ENCODE results near the gene LYRM4.

Gene LYRM4

DNA sequence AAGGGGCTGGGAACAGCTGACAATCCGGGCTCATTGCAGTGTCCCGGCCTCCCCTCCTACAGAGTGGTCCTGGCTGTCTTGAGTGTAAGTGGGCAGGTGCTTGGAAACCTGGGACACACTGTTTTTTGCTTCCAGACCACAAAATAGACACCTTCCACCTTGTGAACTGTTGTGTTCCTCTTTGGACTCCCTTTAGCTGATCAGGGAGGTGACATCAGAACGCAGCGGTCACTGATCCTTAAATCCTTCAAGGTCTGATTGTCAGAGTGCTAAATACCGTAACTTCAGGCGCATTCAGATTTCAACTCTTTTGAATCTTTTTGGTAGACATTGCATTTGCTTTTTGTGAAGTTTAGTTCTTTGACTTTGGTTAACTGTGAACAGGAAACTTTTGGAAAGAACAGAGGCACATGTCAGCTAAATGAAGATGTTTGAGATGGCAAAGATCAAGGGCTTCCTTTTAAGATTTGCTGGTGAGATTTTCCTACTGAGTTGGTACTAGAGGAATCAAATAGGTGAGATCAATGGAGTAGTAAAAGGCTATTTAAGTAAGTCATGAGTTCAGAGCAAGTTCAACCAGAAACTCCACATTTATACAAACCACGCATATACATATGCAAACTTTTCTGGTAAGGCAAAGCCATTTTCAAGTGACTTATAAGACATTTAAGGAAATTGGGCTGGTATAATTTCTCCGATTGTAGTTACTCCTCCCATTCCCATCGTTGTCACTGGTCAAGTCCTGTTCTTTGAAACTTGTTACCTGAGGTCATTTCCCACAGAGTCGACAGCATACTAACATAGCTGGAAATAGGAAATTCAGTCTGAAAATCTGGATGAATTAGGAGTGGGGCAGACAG is 169.3 kb downstream of the LYRM4 start:
- DNase-seq, result no peak

DNA sequence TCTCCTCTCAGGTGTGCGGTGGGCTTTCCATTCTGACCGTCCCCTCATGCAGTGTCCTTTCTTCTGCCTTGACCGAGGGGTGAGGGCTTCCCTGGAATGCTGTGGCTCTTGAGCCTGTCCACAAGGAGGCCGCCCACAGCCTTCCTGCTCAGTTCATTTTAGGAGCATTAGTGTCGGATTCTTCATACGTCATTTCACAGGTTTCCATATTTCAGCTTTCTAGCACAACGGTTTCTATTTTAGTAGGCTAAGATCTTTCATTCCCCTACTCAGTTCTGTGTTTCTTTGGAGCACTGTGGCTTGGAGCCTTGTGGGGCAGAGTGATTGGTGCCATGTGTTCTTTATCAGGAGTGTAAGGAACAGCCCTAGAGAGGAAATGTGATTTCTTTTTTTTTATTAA is 170.1 kb downstream of the LYRM4 start:
- DNase-seq, result peak; percentile 23

DNA sequence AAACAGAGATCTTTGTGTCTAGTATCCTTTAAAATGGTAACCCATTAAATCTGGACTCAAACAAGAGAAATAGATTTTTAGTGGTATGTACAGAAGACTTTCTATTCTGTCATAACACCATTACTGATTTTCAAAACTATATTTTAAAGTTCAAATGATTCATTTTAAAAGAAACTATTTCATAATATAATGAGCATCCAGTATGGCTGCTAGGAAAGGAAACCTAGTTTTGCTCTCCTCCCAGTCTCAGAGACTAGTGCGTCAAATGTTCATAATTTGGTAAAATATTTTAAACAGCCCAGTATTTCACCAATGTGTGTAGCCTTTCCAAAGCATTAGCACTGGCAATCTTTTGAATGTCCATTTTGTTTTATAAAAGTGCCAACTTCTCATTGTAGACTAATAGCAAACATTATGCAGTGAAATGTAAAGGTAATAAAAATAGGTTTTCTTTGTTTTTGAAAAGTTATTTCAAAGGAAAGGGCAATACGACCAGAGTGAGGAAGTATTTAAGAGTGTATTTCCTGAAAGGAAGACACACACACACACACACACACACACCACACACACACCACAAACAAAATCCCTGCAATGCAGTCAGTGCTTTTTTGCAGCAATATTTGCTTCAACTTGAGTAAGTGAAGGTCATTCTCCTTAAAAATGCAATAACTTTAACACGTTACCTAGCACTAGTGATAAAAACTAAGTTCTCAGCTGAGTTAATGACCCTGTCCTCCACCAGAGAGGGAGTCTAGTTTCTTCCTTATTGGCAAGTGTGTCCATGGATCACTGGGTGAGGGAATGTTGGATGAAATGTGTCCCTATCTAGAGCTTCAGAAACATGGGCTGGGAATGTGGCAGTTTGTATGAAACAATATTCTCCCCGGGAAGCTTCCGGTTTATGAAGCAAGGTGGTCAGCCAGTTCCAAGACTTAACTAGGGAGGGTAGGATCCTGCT is 171.0 kb downstream of the LYRM4 start:
- DNase-seq, result no peak

DNA sequence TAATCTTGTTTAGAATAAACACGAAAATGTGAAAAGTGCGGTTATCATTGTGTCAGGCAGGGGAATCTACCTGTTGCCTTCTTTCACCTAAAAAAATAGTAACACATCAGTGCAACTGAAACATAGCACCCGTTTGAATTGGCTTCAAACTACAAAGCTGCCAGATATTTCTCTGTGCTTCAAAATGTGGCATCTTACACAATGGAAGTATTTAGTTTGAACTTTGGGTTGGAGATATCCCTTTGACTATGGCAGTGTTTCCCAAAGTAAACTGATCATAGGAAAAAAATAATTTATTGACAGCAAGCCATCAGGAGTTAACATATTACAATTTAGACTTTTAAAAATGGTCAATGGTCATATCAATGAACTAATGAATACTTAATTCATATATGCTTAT is 172.0 kb downstream of the LYRM4 start:
- no peak for DNase-seq

DNA sequence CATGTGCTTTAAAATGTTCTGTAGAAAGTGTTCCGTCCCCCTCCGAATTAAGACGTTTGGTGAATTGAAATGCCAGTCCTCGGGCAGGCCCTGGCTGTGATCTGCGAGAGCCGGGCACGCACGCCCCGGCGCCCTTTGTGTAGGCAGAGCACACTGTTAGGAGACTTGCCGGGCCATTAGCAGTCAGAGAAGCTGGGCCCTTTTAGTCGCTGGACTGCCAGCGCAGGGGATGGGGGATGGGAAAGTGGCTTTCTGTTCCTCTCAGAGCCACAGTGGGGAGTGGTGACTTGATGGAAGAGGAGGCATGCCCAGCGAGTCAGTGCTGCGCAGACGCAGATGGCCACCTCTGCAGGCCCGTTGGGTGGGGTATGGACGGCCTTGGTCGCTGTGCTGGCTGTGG is 173.4 kb downstream of the LYRM4 start:
- no peak for DNase-seq

DNA sequence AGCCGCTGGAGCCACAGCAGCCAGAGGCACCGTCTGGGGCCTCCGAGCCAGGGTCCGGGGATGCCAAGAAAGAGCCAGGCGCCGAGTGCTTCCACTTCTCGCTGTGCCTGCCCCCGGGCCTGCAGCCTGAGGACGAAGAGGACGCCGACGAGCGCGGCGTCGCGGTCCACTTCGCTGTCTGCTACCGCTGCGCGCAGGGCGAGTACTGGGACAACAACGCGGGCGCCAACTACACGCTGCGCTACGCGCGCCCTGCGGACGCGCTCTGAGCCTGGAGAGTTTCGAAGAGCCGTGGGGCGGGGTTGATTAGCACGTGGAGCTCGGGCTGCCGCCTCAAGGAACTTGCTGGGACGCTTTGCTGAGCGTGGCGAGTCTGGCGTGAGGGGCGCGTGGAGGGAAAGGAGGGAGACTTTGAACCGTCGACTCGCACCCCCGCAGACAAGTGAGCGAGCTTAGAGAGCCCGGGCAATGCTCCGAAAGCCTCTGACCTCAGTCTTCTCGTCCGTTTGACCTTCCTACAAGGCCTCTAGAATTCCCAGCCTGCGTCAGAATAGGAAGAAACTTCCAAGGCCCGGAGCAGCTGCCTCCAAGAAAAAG is 174.4 kb downstream of the LYRM4 start:
- DNase-seq, result no peak

DNA sequence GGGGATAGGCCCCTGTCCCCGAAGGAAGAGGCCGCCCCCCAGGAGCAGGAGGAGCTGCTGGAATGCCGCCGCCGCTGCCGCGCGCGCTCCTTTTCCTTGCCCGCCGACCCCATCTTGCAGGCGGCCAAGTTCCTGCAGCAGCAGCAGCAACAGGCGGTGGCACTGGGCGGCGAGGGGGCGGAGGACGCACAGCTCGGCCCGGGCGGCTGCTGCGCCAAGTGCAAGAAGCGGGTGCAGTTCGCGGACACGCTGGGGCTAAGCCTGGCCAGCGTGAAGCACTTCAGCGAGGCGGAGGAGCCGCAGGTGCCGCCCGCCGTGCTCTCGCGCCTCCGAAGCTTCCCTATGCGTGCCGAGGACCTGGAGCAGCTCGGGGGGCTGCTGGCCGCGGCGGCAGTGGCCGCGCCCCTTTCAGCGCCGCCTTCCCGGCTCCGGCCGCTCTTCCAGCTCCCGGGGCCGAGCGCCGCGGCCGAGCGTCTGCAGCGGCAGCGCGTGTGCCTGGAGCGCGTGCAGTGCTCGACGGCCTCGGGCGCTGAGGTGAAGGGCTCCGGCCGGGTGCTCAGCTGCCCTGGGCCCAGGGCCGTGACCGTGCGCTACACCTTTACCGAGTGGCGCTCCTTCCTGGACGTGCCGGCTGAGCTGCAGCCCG is 175.0 kb downstream of the LYRM4 start:
- DNase-seq, result no peak

DNA sequence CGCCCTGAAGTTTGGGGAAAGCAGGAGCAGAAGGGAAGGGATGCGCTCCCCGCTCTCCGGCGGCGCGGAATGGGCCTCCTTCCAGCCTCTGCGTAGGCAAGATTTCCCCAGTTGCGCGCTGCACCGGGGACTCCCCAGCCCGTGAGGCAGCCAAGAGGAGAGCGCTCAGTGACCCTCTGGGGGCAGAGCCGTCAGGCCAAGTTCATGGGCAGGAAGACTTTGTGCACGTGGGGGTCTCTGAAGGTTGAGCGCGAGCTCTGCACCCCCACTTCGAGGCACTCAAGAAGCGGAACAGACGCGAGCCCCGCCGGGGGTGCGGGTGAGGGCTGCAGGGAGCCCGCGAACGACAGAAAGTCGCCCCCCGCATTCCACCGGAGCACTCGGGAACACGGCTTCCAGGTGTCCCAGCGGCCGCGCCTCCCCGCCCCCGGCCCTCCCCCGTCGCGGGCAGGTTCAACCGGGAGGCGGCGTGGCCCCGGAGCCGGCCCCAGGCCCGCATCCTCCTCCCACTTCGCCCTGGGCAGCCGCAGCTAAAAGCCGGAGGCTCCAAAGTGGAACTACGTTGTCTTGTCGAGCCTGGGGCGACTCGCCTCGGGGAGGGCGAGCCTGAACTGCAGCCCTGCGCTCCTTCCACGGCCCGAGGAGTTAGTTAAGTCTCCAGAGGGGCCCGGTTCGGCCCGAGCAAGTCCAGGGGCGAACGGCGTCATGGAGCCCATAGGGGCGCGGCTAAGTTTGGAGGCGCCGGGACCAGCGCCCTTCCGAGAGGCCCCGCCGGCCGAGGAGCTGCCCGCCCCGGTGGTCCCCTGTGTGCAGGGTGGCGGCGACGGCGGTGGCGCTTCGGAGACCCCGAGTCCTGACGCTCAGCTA is 175.7 kb downstream of the LYRM4 start, which contains the start of gene PPP1R3G:
Gene PPP1R3G, plus strand, starts transcription at position 561 of the 867 bp plus-strand sequence. Its CDS starts 145 bp downstream, at position 706.
- DNase-seq, result no peak

DNA sequence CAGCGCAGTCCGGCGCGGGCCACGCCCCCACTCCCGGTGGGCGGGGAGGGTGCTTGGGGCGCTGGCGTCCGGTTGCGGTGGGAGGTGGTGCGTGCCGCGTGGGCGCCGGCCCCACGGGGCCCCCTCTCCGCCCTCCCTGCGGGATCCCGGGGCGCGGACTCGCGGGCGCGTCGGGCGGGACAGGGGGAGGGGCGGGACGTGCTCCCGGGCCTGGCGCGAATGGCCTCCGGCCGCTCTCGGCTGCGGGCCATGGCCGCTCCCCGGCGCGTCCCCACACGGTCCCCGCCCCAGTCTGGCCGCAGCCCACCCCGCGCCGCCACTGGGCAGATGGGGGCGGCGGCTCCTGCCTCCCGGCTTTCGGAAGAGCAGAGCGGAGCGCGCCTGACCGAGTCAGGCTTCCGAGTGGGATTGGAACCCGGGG is 176.4 kb downstream of the LYRM4 start:
- DNase-seq, result no peak

DNA sequence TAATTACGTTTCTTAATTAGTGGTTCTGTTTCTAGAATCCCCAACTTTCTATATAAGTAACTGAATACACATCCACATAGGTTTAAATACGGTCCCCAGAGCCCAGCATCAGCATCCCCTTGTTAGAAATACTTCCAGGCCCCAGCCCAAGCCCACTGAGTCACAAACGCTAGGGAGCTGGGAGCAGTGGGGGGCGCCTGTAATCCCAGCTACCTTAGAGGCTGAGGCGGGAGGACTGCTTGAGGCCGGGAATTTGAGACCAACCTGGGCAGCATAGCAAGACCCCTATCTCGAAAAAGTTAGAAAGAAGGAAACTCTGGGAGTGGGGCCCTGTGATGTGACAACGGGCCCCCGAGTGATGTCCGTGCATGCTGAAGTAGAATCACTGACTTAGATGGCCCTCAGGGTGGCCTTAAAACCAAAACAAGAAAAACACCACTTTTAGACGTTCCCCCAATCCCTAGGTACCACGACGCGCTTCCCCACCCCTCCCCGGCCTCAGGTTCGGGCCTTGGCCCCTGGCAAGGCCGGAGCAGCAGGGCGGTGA is 176.9 kb downstream of the LYRM4 start:
- no peak for DNase-seq

DNA sequence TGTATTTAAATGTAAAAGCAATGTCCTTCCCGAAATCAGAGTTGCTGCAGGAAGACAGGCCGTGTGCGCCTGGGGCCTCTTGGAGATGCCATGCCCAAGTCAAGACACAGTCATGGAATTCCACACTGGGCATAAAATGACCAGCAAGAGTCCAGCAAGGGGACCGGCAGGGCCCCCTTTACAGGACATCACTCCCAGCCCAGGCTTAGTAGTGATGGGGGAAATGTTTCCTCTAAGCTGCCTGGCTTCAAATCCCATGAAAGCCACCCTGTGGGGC is 177.5 kb downstream of the LYRM4 start:
- no peak for DNase-seq

DNA sequence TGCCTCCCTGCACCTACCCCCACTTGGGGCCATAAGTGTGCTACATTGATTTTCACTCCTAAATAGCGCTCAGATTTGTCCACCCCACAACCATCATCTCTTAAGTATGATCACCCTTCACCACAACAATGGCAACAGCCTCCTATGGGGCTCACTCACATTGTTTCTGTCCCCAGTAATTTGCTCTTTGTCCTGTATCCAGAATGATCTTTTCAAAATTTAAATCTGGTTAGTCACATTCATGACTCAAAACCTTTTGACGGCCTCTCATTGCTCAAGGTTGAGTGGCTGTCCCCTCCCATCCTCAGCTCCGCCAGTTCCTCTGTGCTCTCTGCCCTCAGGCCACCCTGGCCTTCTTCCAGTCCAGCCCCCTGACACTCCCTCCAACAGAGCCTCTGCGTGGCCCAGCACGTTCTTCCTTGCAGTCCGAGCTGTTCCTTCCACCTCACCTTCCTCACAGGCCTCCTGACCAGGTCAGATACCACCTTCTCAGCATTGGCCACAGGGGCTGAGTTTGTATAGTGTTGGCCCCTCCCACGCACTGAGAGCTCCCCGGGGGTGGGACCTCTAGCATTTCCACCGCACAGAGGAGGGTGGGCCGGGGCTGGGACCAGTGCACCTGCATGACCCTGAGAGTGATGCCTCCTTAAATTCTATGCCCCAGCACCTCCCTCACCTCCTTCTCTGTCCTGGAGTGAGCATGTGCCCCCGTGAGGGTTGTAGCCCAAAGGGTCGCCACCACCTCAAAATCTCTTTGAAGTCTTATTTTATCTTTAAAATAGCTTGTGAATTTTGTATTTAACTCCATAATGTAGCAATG is 178.1 kb downstream of the LYRM4 start:
- no peak for DNase-seq

DNA sequence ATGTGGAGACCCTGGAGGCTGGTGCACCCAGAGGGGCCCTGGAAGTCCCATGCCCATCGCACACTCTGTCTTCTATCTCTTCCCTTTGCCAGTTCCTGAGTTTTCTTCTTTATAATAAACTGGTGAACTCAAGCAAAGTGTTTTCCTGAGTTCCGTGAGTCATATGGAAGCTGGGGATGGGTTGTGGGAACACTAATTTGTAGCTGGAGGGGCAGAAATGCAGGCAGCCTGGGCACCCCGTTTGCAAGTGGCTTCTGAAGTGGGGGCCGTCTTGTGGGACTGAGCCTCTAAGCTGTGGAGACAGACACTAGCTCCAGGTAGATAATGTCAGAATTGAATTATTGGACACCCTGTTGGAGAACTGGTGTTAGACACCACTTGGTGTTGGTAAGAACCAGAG is 178.8 kb downstream of the LYRM4 start:
- DNase-seq, result no peak

DNA sequence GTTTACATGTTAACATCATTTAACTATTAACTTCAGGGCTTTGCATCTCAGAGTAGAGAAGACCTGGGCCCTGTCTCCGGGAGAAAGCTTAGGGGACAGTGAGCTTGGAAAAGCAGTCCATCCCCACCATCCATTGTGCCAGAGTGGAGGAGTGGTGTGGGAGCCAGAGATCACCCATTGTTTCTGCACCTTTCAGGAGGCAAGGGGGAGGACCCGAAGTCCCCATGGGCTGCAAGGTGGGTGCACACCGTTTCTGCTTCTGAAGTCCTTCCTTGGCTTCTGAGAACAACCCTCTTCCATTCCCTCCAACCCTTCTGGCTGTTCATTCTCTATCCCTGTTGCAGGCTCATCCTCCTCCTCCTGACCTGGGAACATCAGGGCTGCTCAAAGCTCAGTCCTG is 179.6 kb downstream of the LYRM4 start:
- no peak for DNase-seq

DNA sequence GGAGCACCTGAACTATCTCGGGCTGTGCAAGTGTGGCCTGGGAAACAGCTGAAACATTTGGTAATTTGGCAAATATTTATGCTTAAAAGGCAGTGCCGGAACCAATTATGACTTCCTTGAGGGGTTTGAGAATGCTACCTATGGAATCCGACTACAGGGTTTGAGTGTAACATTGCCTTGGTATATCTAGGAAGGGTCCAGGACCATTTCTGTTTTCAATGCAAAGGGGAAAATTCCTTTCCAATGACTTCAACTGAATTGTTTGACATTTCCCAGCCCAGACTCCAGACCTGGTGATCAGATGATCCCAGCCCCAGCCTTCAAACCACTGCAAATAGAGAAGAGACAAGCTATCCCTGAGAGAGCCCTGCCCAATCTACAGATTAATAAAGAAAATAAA is 180.2 kb downstream of the LYRM4 start:
- DNase-seq, result no peak

DNA sequence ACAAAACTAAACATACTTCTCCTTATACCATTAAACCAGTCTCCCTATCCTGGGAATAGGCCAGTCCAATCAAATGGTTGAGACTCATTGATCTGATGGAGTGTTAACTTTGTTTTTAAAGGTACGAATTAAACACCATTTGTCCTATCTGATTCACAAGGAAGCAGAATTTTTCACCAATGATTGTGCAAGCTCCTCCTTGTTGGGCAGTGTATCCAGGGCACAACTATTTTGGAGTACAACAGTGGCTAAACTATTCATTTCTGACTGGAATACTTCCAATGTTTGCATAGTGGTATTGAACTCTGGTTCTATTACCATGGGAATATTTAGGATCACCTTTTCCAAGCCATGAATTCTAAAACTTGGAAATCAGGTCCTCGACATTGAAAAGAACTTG is 181.1 kb downstream of the LYRM4 start:
- DNase-seq, result no peak

DNA sequence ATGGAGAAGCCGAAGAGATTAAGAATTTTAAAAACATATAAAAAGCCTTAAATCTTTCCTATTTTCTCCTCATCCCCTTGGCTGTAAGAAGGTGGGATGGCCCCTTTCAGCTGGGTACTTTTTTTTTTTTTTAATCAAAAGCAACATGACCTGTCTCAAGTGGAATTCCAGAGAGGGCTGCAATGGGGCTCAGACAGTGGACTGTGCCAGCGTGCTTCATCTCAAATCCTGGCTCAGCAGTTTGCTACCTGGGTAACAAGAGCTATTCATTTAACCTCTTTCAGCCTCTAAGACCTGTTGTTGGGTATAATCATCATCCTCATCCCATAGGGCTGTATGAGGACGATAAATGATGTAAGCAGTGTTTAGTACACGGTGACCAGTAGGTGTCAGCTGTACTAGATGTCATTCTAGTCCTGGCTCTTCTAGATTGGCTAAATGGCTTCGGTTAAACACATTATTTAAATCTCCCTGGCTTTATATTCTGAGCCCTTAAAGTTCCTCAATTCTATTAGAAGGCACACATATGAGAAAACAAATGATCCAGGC is 182.6 kb downstream of the LYRM4 start:
- no peak for DNase-seq

DNA sequence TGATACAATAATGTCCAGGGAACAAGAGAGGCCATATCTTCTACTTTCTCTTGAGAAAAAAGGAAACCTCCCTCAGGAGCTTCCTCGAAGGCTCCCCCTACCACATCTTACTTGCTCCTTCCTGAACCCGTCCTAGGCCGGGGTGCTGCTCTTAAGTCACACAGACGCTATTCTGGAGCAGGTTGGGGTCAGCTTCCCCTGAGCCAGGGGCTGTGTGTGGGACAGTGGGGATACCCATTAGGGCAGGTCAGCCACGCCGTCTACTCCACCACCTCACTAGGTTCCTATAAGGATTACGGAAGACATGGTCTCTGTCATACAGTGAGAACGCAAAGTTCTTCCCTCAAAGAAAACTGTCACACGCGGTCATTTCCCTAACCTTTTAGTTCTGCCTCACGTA is 183.8 kb downstream of the LYRM4 start:
- no peak for DNase-seq

DNA sequence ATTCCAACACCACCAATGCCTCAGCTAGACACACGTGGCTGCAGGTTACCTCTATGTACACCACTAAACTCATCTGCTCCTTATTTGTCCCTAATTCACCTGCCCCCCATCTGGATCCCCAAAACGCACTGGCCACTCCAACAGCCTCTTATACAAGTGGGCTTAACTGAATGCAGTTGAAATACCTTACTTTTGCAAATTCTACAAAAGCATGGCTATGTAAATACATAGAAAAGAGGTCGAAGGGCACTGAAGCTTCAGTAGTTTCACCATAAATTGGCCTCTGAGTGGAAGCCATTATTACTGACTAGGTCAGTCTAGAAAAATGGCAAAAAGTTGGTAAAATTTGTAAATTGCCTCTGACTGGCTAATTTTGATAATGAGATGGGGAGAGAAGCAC is 186.8 kb downstream of the LYRM4 start:
- no peak for DNase-seq

DNA sequence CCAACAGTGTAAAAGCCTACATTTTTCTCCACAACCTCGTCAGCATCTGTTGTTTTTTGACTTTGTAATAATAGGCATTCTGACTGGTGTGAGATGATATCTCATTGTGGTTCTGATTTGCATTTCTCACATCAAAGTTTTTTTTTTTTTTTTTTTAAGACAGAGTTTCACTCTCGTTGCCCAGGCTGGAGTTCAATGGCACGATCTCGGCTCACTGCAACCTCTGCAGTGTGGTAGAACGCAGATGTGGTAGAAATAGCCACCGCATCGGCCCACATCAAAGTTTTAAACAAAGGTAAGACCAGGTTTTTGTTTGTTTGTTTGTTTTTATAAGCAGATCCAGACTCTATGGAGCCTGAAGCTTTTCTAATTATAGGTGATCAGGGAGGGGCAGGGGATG is 188.3 kb downstream of the LYRM4 start:
- DNase-seq, result peak; percentile 11

DNA sequence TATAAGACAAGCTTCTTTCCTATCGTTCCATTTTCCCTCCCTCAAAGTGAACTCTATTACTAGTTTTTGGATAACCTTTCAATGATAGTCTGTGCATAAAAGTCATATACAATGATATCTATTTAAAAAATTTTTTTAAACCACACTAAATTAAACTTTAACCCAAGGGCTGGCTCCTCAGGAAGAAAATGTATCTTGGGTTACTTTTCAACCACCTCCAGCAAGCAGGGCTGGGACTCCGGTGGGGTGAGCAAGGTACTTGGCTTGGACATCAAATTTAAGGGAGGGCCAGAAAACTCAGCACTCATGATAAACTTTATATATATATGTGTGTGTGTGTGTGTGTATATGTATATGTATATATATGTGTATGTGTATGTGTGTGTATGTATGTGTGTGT is 189.5 kb downstream of the LYRM4 start:
- no peak for DNase-seq

Data from activated CD4-positive, alpha-beta T cell treated with anti-CD3 and anti-CD28 coated beads, Interleukin-2, amount 50 U/mL, for 16 hours (primary cell).